H54 (cell line): ENCODE results near the gene KRT15.
A peak's percentile ranks its signal among the peaks of the same experiment; 100 is the strongest.

Experiments
- DNase-seq: peaks from one replicate; pipeline ENCODE4 v3.0.0; 2011; ENCODE audit warnings: low spot score, mixed read lengths; ENCODE audit not compliant: insufficient read length
- FAIRE-seq: peaks from 3 replicates; lab custom pipeline; 2011; peaks lifted over from hg19 to GRCh38; lab: Jason Lieb, UNC
- POLR2A ChIP-seq: IDR thresholded peaks from 2 replicates; pipeline ENCODE4 v1.6.1; 2011; ENCODE audit warnings: low read depth, mild to moderate bottlenecking, low read length

The KRT15 gene

DNA sequence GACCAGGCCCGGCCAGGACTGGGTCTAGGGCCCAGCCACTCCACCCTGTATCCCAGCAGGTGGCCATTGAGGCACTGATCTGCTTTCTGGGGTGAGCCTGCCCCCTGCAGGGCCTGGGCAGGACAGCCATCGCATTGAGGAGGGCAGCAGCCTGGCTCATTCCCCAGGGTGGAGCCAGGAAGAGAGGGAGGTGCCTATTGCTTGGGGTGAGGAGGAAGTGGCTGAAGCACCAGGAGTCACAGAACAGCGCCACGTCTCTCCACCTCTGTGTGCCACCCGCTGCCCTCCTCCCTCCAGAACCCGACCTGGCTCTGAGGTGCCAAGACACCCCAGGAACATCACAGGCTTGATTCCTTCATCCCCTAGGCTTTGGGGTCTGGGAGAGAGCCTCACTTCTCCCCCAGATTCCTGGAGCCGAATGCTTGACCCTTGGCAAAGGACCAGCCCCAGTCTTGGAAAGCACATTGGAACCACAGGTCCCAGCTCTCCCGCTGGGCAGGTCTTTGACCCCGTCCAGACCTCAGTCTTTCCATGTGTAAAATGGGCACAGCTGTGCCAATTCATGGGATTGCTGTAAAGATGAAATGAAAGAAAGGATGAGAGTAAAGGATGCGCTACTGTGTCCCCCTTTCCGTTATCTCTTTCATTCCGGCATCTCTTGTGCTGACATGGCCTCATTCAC lies 21.7 kb downstream of the KRT15 start:
- peak; percentile 54 for TF ChIP-seq POLR2A
- DNase-seq, result peak; percentile 91
- no peak for FAIRE-seq

DNA sequence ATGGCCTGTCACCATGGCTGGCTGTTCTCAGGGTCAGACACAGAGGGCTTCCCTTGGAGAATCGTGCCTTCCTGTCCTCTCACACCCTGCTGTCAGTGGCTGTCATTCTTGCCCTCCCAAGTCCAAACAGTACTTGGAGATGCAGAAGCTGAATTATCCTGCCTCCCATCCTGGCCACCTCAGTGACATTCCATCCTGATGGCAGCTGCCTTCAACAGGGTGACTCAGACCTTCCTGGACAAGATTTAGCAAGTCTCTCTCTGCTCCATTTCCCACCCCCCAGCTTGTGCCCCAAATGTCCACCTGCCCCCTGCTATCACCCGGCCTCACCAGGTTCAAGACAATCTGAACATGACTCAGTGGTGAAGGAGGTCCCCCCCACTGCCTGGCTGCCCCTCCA lies 24.2 kb downstream of the KRT15 start:
- no peak for TF ChIP-seq POLR2A
- DNase-seq (peak; percentile 31), FAIRE-seq (no peak)

- DNase-seq, result no peak
- no peak for FAIRE-seq
Measured at GRCh38 chr17:41492771-41493170, 25.9 kb downstream of the KRT15 start.

GRCh38 chr17:41492351-41492750 lies 26.3 kb downstream of the KRT15 start:
- no peak for FAIRE-seq
- TF ChIP-seq POLR2A, result no peak
- DNase-seq, result no peak

More at GRCh38 chr17:41492771-41493170, 25.9 kb downstream of the KRT15 start:
- TF ChIP-seq POLR2A, result no peak

DNA sequence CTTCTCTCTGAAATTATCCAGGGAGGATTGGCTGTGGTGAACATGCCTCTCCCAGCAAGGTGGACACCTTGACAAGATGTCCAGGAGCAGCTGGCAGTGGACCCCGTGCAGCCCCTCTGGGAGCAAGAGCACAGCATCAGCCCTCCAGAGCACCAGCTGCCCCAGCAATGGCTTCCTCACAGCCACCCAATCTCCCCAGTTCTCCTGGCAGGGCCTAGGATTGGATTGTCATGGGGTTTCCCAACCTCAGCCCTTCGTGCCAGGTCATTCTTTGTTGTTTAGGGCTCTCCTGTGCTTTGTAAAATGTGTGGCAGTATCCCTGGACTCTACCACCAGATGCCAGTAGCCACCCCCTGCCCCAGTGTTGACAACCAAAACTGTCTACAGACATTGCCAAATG lies 27.2 kb downstream of the KRT15 start:
- FAIRE-seq, result no peak
- no peak for TF ChIP-seq POLR2A
- no peak for DNase-seq

DNA sequence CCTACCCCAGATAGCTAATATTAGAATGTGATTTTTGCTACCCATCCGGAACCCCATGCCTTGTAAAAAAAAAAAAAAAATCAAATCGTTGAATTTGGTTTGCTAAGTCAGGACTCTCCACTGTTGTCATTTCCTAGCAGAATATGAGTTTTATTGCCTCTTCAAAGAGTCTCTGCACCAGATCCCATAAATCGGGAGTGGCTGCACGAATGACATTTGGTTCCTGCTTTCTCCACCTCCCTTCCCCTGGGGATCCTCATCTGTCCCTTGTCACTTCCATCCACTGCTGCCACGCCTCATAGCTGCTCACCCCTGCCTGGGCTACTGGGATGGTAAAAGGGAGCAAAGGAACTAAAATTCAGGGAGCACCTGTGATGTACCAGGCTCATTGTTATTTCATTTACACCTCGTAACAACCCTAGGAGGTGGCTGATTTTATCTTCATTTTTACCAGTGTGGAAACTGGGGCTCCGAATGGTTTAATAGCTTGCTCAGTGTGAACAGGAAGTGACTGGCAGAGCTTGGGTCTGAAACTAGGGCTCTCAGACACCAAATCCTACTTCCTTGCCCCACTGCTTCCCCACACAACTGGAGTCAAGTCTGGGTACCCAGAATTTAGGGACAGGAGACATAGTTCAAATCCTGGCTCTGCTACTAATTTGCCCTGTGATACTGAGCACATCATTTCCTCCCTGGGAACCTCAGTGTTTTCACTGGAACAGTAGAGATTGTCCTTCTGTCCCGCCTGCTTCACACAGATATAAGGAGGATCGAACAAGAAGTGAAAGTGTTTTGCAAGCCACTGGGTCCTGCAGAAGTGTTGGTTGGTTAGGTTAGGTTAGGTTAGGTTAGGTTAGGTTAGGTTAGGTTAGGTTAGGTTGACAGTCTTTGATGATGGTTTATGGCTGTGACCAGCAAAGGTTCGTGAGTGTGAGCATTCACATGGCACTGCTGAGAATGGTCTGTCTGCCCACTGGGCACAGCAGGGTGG lies 28.4 kb downstream of the KRT15 start:
- no peak for TF ChIP-seq POLR2A
- no peak for FAIRE-seq
- no peak for DNase-seq

- TF ChIP-seq POLR2A, result no peak
- no peak for DNase-seq
- FAIRE-seq, result no peak
Measured at GRCh38 chr17:41489531-41489930, 29.2 kb downstream of the KRT15 start, which contains the start of gene KRT36. KRT36 (minus strand) TSS chr17:41489910; CDS start chr17:41489864, 46 bp downstream.

- no peak for DNase-seq
- no peak for TF ChIP-seq POLR2A
- FAIRE-seq, result no peak
Measured at GRCh38 chr17:41486809-41487530, 31.7 kb downstream of the KRT15 start.

DNA sequence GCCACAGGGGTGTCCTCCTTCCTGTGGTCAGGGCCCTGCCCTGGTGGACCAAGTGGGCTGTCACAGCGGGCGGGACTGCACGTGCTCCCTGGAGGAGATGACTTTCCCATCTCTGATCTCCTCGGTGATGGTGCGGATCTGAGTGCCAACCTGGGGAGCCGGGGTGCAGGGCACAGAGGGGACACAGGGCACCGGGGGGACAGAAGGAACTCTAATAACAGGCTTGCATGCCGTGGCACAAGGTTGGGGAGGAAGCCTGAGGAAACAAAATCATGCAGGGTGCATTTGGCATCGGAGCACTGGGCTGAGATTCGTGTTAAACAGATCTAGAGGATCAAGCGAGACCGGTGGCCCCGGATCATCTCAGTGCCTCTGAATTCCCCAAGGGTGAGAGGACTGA lies 32.4 kb downstream of the KRT15 start:
- no peak for FAIRE-seq
- no peak for TF ChIP-seq POLR2A

GRCh38 chr17:41484920-41485904 lies 33.5 kb downstream of the KRT15 start:
- no peak for DNase-seq
- no peak for FAIRE-seq
- no peak for TF ChIP-seq POLR2A

More for the DNA sequence above, 32.4 kb downstream of the KRT15 start:
- DNase-seq, result no peak

DNA sequence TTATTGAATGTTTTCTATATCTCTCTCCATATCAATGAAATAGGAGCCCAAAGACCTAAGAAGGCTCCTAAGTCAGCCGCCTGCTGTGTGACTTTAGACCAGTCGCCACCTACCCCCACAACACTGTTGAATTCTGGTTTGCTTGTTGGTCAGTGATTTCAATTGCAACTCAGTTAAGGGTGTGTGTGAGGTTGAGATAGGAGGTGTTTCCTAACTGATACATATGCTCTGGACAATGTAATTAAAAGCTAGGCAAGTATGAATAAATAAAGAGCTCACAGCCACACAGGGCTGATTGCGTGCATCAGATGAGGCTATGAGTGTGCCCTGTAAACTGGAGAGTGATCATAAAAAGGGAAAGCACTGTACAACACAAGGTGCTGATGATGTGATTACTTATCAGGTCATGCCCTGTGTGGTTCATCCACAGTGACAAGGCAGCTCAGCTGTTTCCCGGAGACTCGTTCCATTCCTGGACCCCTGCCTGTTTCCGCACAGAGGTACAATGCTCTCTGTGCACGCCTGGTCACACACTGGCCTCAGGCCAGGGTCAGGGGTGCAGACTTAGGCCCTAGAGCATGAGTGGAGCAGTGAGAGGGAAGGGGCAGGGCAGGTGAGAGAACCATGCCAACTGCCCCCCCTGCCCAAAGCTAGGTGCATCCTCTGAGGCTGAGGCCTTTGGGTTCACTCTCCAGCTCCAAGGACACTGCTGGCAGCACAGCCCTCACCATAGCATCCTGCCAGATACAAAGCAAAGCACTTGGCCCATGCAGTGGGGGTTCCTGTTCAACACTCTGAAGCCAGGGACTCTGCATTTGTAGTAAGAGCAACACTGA lies 34.5 kb downstream of the KRT15 start:
- DNase-seq (no peak), FAIRE-seq (no peak)
- no peak for TF ChIP-seq POLR2A

GRCh38 chr17:41483531-41483930 lies 35.2 kb downstream of the KRT15 start:
- DNase-seq, result no peak
- TF ChIP-seq POLR2A, result no peak
- FAIRE-seq, result no peak

- FAIRE-seq (no peak), DNase-seq (no peak)
- no peak for TF ChIP-seq POLR2A
Measured at GRCh38 chr17:41481036-41481435, 37.7 kb downstream of the KRT15 start, which contains the start of gene KRT35. KRT35 (minus strand) TSS chr17:41481151; CDS start chr17:41481097, 54 bp downstream.
